Brain pericyte (primary cell): ENCODE measurements around the gene SIRT6.
"Not testable (repeated sequence)": the region's sequence is repeated elsewhere in the genome, so short reads cannot be mapped to it uniquely, and the experiment has no call there.

Experiments used
- DNase-seq: peaks from one replicate; pipeline ENCODE4 v3.0.0-alpha.2; 2012; ENCODE audit warnings: low read depth, low spot score

Gene SIRT6

DNA sequence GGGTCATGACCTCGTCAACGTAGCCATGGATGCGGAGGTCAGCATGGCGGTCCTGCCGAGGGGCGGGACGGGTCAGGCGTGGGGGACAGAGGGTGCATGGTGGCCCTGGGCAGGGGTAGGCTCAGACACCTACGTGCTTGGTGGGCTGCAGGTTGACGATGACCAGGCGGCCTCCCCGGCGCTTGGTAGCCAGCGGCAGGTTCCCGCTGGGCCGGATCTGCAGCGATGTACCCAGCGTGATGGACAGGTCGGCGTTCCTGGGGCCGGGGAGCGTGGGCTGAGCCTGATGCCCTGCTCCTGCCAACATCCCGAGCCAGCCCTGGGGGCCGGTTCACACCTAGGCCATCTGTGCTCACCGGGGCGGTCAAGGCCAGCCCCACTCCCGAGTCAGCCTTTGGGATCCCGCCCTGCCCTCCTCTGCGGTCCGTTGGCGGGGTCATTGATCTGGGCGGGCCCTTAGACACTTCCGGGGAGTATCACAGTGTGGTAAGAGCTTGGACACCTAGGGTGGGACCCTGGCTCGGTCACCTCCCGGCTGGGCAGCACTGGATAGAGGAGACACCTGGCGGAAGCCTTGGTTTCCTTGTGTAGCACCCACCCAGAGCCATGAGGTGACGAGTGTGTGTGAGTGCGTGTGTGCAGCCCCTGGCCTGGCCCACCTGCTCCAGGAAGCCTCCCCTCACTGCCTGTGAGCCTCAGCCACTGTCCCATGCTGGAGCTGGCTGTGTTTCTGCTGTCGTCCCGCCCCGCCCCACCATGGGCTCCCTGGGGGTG lies 7.3 kb downstream of the SIRT6 start:
- DNase-seq: no peak

DNA sequence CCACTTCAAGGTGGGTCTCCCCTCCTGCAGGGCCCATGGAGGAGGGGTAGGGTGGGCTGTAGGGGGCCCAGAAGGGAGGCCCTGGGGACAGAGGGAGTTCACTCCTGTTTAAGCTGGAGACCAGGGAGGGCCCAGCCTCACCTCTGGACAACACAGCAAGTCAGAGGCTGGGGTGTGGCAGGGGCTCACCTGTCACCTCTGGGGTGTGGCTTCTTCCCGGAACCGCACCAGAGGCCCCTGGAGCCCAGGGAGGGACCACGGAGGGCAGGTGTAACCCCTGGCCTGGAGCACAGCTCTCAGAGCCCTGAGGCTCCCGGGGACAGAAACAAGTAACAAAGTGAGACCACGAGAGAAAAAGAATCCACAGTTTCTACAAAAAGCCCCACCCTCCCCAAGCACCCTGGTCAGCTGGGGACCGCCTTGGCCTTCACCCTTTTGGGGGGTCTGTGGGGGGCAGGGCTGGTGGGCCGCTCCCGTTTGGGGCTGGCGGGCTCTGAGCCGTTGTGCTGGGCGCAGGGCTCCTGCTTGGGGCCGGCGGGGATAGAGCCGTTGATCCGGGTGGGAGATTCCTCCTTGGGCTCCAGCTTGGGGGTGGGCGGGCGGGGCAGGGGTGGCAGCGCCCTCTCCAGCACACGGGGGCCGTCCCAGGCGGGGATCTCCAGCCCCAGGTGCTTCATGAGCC lies 8.0 kb downstream of the SIRT6 start:
- no peak for DNase-seq

DNA sequence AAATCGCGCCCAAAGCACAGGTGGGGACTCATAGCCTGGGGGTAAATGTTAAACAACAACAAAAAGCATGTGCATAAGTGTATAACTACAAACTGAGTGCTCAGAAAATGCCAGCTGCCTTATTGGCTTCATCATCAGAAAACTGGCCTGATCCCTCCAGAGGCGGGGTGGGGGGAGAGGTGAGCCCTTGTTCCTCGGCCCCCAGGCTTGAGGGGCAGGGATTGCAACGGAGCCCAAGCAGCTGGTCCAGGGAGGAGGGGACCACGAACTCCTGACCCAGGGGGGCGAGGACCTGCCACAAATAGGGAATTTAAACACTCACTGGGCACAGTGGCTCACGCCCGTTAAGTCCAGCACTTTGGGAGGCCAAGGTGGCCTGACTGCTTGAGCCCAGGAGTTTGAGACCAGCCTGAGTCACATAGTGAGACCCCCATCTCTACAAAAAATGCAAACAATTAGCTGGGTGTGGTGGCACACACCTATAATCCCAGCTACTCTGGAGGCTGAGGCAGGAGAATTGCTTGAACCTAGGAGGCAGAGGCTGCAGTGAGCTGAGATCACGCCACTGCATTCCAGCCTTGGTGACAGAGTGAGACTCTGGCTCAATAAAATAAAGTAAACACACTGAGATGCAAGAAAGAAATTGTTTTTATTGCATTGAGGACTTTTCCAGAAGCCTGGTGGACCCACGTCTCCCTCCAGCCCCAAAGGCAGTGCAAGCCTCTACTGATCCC lies 8.7 kb downstream of the SIRT6 start:
- DNase-seq: no peak

DNA sequence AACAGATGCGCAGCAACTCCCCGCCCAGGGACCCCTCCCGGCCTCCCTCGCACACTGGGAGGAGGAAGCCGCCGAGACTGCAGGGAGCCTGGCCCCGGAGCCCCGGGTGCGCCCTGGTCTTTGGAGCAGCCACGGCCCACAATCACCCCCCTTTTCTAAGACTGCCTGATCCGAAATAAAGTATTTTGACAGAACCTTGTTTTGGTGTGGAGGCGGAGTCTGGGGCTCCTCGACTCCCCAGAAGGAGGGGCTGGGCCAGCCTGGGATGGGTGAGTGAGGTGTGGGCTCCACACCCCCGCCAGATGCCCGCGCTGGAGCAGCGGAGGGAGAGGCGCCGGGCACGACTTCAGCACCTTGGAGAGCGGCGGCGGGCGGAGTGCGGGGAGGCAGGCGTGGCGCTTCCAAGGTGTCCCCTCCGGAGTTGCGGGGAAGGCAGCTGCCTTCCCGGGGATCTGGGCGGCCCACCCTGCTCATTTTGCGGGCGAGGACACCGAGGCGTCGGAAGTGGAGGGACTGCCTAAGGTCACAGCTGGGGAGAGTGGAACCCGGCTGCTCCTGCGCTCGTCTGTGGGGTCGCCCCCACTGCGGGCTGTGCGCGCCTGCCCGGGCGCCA lies 9.4 kb downstream of the SIRT6 start:
- DNase-seq: no peak

DNA sequence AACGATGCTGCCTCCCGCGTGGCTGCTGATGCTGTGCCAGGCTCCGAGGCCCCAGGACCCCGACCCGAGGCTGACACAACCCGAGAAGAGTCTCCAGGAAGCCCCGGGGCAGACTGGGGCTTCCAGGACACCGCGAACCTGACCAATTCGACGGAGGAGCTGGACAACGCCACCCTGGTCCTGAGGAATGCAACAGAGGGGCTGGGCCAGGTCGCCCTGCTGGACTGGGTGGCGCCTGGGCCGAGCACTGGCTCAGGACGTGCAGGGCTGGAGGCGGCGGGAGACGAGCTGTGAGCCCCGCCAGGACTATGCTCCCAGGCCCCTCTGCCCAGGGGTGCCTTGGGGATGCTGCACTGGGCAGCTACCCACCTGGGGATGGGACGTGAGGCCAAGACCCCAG lies 10.7 kb downstream of the SIRT6 start:
- DNase-seq: no peak

DNA sequence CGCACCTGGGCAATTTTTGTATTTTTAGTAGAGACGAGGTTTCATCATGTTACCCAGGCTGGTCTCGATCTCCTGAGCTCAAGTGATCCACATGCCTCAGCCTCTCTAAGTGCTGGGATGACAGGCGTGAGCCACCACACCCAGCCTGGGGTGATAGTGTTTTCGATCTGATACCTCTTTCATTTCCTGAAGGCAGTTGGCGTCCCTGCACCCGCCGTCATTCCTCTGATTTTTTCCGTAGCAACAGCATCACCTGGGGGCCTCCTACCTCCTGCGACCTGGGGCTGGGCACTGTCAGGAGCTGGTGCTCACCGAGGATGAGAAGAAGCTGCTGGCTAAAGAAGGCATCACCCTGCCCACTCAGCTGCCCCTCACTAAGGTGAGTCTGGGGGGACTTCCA lies 18.1 kb downstream of the SIRT6 start:
- no peak for DNase-seq

DNA sequence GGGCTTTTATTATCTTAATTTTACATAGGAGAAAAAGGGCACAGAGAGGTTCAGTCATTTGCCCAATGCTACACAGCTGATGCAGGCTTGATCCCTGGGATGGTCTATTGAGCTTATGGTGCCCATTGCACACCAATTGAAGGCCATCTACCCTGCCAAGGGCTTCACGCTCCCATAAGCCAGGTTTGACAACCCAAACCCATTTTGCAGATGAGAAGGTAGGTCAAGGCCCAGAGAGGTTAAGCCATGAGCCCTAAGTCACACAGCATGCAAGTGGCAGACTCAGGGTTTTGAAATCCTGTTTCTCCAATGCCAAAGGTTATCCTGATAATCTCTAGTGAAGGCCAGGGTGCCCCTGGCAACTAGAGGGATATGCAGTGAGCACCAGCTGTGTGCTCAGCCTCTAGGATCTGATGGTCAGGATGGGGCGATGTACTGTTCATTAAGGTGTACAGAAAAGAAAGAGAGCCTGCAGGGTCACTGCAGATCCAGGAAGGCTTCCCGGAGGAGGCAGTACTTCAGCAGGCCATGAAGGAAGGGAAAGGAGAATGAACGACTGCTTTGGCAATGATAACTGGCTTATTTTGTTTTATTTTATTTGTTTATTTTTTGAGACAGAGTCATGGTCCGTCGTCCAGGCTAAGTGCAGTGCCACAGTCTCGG lies 20.8 kb downstream of the SIRT6 start:
- DNase-seq: no peak

DNA sequence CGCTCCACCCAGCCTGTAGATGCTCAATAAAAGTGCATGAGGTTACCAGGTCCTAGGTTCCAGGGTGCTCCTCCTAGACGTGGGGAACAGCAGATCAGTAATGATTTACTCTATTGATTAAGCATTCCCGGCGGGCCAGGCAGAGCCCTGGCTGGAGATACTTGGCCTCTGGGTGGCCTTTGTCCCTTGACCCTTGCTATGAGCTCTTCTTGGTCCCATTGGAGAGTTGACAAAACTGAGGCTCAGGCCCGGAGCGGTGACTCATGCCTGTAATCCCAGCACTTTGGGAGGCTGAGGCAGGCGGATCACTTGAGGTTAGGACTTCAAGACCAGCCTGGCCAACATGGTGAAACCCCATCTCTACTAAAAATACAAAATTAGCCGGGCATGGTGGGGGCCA lies 24.4 kb downstream of the SIRT6 start:
- DNase-seq: not testable (repeated sequence)

DNA sequence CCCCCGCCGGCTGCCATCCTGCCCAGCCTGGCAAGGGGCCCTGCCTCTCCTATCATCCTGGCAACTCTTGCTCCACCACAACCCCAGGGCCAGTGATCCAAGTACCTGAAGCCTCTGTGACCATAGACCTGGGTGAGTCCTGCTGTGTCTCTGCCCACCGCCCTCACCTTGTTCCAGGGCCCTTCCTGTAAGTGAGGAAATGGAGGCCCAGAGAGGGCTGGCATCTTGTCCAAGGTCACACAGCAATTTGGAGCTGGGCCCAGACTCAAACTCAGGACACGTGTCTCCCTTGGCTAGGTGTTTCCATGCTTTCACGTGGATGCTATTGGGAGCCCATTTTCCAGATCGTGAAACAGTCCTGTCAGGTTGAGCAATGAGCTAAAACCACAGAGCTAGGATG lies 25.2 kb downstream of the SIRT6 start:
- DNase-seq: no peak

DNA sequence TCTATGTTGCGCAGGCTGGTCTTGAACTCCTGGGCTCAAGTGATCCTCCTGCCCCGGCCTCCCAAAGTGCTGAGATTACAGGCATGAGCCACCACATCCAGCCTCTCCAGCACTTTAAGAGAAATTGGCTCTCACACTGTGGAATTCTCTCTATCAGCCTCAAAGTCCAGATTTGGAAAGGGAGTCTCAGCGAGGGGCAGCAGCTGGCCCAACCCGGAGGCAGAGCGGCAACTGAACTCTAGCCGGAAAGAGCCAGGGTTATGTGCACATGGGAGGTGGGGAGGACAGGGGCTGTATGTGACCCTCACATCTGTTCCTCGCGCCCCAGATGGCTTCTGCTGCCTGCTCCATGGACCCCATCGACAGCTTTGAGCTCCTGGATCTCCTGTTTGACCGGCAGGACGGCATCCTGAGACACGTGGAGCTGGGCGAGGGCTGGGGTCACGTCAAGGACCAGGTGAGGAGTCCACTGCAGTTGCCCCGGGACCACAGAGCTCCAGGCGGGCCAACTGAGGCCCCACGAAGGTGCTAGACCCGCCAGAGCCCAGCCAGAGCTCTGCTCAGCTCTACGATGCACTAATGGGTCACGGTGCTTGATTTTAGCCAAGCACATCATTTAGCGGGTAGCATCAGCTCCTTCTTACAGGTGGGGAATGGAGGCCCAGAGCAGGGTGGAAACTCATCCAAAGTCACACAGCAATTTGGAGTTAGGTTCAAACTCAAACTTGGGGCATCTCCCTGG lies 27.6 kb downstream of the SIRT6 start:
- no peak for DNase-seq

DNA sequence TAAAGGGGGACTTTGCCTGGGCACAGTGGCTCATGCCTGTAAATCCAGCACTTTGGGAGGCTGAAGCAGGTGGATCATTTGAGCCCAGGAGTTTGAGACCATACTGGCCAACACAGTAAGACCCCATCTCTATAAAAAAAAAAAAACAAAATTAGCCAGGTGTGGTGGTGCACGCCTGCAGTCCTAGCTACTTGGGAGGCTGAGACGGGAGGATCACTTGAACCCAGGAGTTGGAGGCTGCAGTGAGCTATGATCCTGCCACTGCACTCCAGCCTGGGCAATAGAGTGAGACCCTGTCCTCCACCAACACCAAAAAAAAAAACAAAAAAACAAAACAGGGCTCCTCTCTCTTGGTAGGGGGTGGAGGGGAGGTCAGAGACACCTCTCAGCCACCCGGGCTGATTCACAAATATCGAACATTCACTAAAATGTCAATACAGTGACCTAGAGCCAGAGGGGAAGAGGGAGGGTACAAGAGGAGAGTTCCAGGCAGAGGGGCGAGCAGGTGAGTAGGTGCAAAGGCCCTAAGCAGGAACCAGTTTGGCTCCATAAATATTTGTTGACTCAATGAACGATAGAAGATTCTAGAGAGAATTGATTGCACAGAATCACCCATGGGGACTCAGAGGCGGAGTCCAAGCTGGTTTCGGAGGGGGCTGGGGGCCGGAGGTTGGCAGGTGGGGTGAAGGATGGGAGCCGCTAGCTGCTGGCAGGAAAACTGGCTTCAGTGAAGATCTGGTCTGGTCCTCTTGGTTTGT lies 29.9 kb downstream of the SIRT6 start:
- DNase-seq: no peak

DNA sequence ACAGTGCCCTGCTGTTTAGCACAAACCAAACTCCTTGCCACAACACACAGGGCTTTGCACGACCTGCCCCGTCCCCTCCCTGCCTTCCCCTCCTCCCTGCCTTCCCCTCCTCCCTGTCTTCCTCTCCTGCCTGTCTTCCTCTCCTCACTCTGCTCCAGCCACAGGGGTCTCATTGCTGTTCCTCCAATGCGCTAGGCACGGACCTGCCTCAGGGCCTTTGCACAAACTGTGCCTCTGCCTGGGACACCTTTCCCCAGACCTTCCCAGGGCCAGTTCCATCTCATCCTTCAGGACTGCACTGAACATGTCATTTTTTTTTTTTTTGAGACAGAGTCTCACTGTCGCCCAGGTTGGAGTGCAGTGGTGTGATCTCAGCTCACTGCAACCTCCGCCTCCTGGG lies 30.7 kb downstream of the SIRT6 start:
- DNase-seq: no peak

DNA sequence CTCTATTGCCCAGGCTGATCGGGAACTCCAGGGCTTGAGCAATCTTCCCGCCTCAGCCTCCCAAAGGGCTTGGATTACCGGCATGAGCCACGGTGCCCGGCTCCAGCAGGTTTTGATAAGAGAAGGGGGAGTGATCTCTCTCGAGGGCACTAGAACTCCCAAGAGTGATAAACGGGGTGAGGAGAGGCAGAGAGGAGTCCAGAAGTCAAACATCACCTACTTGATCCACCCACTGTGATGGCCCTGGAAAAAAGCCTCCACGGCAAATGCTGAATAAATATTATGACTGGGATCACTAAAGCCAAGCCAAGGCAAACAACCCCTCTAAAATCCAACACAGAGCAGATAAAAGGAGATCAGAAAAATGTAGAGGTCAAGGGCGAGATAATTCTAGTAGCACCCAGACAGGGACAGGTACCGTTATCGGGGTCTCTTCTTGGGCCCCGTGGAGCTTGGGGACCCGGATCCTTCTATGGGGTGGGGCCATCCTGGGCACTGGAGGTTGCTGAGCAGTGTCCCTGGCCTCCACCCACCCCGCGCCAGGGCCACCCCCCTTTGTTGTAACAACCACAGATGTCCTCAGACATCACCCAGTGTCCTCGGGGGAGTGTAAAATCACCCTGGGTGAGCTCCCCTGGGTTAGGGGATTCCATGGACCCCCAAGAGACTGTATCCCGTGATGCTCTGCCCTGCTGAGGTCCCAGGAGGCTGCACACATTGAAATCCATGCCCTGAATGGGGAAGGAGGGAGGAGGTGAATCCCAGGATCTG lies 32.7 kb downstream of the SIRT6 start:
- DNase-seq: no peak

DNA sequence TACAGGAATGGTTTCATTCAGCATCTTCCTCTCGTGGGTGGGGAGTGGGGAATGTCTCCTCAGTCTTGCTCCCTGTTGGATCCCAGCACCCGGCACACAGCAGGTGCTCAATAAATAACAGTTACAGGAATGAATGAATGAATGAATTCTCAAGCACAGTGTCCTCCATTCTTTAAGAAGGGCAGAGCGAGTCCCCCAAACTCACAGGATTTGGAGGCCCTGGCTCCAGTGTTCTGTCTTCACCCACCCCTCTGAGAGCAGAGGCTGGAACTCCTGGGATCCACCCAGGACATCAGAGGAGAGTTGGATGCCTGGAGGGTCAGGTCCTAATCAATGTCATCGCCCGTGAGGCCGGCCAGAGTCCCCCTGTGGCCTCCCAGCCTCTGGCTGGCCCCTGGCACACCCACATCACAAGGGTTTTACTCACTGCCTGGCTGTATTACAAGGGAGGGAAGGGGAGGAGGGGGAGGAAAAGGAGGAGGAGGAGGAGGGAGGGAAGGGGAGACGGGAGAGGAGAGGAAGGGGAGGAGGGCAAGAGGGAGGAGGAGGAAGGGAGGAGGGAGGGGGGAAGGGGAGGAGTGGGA lies 37.6 kb downstream of the SIRT6 start:
- DNase-seq: no peak

DNA sequence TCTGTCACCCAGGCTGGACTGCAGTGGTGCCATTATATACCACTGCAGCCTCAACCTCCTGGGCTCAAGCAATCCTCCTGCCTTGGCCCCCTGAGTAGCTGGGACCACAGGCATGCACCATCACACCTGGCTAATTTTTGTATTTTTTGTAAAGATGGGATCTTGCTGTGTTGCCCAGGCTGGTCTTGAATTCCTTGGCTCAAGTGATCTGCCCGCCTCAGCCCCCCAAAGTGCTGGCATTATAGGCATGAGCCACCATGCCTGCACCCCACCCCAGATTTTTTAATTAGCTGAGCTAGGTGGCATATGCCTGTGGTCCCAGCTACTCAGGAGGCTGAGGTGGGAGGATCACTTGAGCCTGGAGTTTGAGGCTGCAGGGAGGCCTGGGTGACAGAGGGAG lies 39.4 kb downstream of the SIRT6 start:
- DNase-seq: not testable (repeated sequence)

DNA sequence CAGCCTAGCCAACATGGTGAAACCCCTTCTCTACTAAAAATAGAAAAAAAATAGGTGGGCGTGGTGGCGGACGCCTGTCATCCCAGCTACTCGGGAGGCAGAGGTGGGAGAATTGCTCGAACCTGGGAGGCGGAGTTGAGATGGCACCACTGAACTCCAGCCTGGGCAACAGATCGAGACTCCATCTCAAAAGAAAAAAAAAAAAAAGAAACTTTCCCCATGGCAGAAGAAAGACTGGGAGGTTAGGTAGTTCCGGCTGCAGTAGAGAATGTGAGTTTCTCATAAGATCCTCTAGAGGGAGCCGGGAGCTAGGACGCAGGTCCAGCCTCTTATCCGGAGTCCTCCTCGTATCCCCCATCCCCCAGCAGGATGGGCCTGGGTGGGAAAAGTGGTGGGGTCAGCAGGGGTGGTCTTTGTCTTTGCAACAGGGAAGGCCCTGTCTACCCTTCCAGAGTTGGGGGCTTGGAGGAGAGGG lies 42.1 kb downstream of the SIRT6 start:
- DNase-seq: no peak

DNA sequence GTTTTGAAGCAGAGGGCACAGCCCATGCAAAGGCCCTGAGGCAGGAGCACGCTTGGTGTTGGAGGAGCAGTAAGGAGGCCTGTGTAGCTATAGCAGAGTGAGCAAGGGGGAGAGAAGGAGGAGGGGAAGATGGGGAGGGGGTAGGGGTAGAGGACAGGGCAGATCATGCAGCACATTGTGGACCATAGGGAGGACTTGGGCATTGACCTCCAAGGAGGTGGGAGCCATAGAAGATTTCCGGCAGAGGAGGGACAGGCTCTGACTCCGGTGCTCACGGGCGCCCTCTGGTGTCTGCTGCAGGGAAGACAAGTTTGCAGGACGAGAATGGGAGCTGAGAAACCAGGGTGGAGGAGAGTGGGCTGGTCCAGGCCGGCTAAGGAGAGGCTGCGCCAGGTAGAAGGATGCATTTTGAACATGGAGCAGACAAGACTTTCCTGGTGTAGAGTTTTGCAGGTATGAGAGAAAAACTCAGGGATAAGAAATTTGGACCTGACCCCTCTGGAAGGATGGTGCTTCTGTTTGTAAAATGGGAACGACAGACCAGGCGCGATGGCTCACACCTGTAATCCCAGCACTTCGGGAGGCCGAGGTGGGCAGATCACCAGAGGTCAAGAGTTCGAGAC lies 42.6 kb downstream of the SIRT6 start:
- DNase-seq: no peak

DNA sequence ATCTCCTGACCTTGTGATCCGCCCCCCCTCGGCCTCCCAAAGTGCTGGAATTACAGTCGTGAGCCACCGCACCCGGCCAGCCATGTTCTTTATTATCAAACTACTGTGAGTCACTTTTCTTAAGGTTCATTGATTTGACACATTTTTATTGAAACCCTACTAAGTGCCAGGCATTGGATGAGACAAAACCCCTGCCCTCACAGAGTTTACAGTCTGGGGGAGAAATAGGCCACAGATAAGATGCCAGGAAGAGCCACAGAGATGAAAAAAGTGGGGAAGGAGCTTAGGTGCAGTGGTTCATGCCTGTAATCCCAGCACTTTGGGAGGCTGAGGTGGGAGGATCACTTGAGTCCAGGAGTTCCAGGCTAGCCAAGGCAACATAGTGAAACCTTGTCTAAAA lies 43.9 kb downstream of the SIRT6 start:
- no peak for DNase-seq

DNA sequence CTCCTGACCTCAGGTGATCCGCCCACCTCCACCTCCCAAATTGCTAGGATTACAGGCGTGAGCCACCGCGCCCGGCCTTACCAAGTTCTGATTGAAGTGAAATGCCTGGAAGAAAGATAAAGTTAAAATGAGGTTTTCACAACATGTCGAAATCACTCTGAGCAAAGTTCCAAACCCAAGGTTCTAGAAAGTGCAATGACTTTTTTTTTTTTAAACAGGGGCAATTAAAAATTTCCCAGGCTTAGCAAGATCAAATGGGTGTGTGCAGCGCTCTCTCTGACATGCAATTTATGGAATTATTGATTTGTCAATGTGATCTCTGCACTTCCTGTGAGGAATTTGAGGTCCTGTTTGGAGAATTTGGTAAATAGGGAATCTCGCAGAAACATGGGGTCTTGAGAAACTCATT lies 45.7 kb downstream of the SIRT6 start:
- DNase-seq: no peak
